Endothelial cell of umbilical vein (primary cell): ENCODE data around the gene KRT71. TPM values are rescaled to one million over a fixed set of nuclear protein-coding genes. Genes with fewer than 3 reads are reported as not detected.

ENCODE experiments used
- BruUV-seq: library from RNA; stranded (reverse); fragments of 400-500 nt; replicated peaks from 2 replicates; lab custom pipeline; 2021; lab: Mats Ljungman, UMichigan
- CTCF ChIA-PET: fragments of 300-600, 350-600 bp; sonication (Branson Sonifier 250); formaldehyde crosslinking; loops from one replicate; lab custom pipeline; 2021; ENCODE audit warnings: antibody characterized with exemption, inconsistent platforms; lab: Charles Lee
- POLR2A ChIA-PET: fragments of 300-600, 350-600 bp; sonication (Branson Sonifier 250); formaldehyde crosslinking; loops from one replicate; lab custom pipeline; 2021; ENCODE audit warnings: antibody characterized with exemption, inconsistent platforms; lab: Charles Lee
- DNase-seq: peaks from one replicate; pipeline ENCODE4 v3.0.0-alpha.2; 2011; ENCODE audit warnings: low read depth, low spot score
- FAIRE-seq: peaks from 2 replicates; lab custom pipeline; 2011; peaks lifted over from hg19 to GRCh38; lab: Jason Lieb, UNC
- H2AFZ ChIP-seq: 2 replicates; pipeline ENCODE4 v1.6.0; 2012; ENCODE audit warnings: low read depth, low read length, control low read depth, inconsistent platforms
- H3K27ac ChIP-seq: 2 replicates; pipeline ENCODE4 v1.5.1; 2011; ENCODE audit warnings: low read depth, mild to moderate bottlenecking, control low read depth, low read length, moderate library complexity; ENCODE audit not compliant: insufficient read depth
- H3K27me3 ChIP-seq, 2 experiments: 2 replicates each; pipeline versions ENCODE4 v1.6.0 to v1.6.1; 2011; ENCODE audit warnings: low read length in 2 of 2, mixed read lengths in 1 of 2; ENCODE audit not compliant: control insufficient read depth in 2 of 2, insufficient read depth in 2 of 2
- H3K36me3 ChIP-seq, 2 experiments: 2 replicates in 1 of 2; 3 replicates in 1 of 2; pipeline ENCODE4 v1.5.1; 2011; ENCODE audit warnings: low read length in 2 of 2, mild to moderate bottlenecking in 1 of 2, moderate library complexity in 1 of 2; ENCODE audit not compliant: control insufficient read depth in 2 of 2, insufficient read depth in 2 of 2; ENCODE audit errors: extremely low read depth in 1 of 2
- H3K4me1 ChIP-seq: 3 replicates; pipeline ENCODE4 v1.5.1; 2011; ENCODE audit warnings: mild to moderate bottlenecking, low read length; ENCODE audit not compliant: control insufficient read depth, insufficient read depth; ENCODE audit errors: extremely low read depth
- H3K4me2 ChIP-seq: 2 replicates; pipeline ENCODE4 v1.6.1; 2011; ENCODE audit warnings: low read length, control low read depth, mixed read lengths; ENCODE audit not compliant: insufficient read depth
- H3K4me3 ChIP-seq, 3 experiments: fragments of 200-600 bp in 1 of 3; sonication (generic), shearing (Covaris generic) in 1 of 3; replicated peaks in 1 of 3; 2 replicates each; pipeline ENCODE4 v1.5.1; 2011 to 2016; ENCODE audit warnings: control low read depth in 3 of 3, low read length in 3 of 3, mild to moderate bottlenecking in 2 of 3, inconsistent platforms in 1 of 3, low read depth in 1 of 3, moderate library complexity in 1 of 3; ENCODE audit not compliant: insufficient read depth in 1 of 3
- H3K79me2 ChIP-seq: 2 replicates; pipeline ENCODE4 v1.6.0; 2012; ENCODE audit warnings: low read length, inconsistent platforms; ENCODE audit not compliant: control insufficient read depth, insufficient read depth
- H3K9ac ChIP-seq: replicated peaks from 2 replicates; pipeline ENCODE3; 2011; ENCODE audit warnings: low read length, control low read depth; ENCODE audit not compliant: insufficient read depth; ENCODE audit errors: extremely low read depth
- H3K9me1 ChIP-seq: replicated peaks from 3 replicates; pipeline ENCODE4 v1.6.0; 2011; ENCODE audit warnings: mild to moderate bottlenecking, low read length; ENCODE audit not compliant: control insufficient read depth, insufficient read depth; ENCODE audit errors: extremely low read depth
- H3K9me3 ChIP-seq: replicated peaks from 2 replicates; pipeline ENCODE4 v1.5.1; 2012; ENCODE audit warnings: low read length, inconsistent platforms; ENCODE audit not compliant: control insufficient read depth, insufficient read depth
- H4K20me1 ChIP-seq: replicated peaks from 2 replicates; pipeline ENCODE3; 2011; ENCODE audit warnings: mild to moderate bottlenecking, low read length; ENCODE audit not compliant: control insufficient read depth, insufficient read depth; ENCODE audit errors: extremely low read depth
- EZH2 ChIP-seq: IDR thresholded peaks from 2 replicates; pipeline ENCODE4 v1.6.1; 2012; ENCODE audit warnings: borderline replicate concordance, low read depth, mild to moderate bottlenecking, moderate library complexity, low read length, inconsistent platforms; ENCODE audit not compliant: severe bottlenecking
- FOS ChIP-seq: IDR thresholded peaks from 2 replicates; pipeline ENCODE4 v1.6.1; 2011; ENCODE audit warnings: mild to moderate bottlenecking, low read length, moderate library complexity, borderline replicate concordance; ENCODE audit not compliant: insufficient read depth
- GATA2 ChIP-seq: IDR thresholded peaks from 2 replicates; pipeline ENCODE4 v1.7.0; 2011; ENCODE audit warnings: low read depth, mild to moderate bottlenecking, moderate library complexity, mixed read lengths, low read length; ENCODE audit not compliant: insufficient read length, insufficient read depth
- JUN ChIP-seq: IDR thresholded peaks from 2 replicates; pipeline ENCODE4 v1.6.1; 2011; ENCODE audit warnings: borderline replicate concordance, low read depth; ENCODE audit not compliant: insufficient read length, insufficient read depth
- MYC ChIP-seq: IDR thresholded peaks from one replicate; pipeline ENCODE4 v1.6.1; 2011; ENCODE audit warnings: mild to moderate bottlenecking, low read depth, low read length
- POLR2A ChIP-seq: IDR thresholded peaks from 2 replicates; pipeline ENCODE4 v1.6.1; 2012; ENCODE audit warnings: low read depth, mild to moderate bottlenecking, control low read depth, low read length
- dilution Hi-C: fragments of 300-500 bp; cut with MboI; formaldehyde crosslinking; loops from one replicate; pipeline ENCODE4 v1.15.0; 2019; ENCODE audit warnings: low sequenced_read_pairs; ENCODE audit not compliant: extremely low pct_ligation_motif_present
- intact Hi-C: fragments of 100-400 bp; cut with micrococcal nuclease; formaldehyde crosslinking; loops from one replicate; pipeline ENCODE4 v1.10.0; 2022
- polyA plus RNA-seq, 4 experiments: library from polyadenylated mRNA; depleted of rRNA in 3 of 4; stranded (reverse) in 3 of 4; unstranded in 1 of 4; fragments of >200 nt; gene quantifications; 2 replicates each; pipeline versions ENCODE4 v1.2.1 to v1.2.3, GENCODE V29; 2011 to 2012; ENCODE audit warnings: missing spikeins in 1 of 4
- total RNA-seq: library from RNA; stranded (reverse); gene quantifications from 2 replicates; pipeline ENCODE4 v1.2.3, GENCODE V29; 2021
- TF ChIP-seq, protein P1 (sequence below), 2 donors: IDR thresholded peaks; 1 replicate in 1 of 2; 2 replicates in 1 of 2; pipeline ENCODE4 v1.5.1; 2011; ENCODE audit warnings: low read length in 2 of 2, mild to moderate bottlenecking in 2 of 2, moderate library complexity in 2 of 2, control low read depth in 1 of 2, inconsistent platforms in 1 of 2, low read depth in 1 of 2; ENCODE audit not compliant: insufficient read depth in 1 of 2; ENCODE audit errors: extremely low read depth in 1 of 2

The KRT71 gene
- total and polyA plus RNA-seq, 2 donors (not counting 3 experiments of a cell fraction or from before 2014, with no cell fraction given): not detected

GRCh38 chr12:52529846-52530245 is 23.1 kb downstream of the KRT71 start:
- FAIRE-seq (no peak), DNase-seq (no peak)
- Histone ChIP-seq H3K4me2 (no peak overlapping the region), H3K9me1 (no peaks in the 10 kb centered on the region), H3K36me3 (no peaks in the 10 kb centered on the region), H2AFZ (no peak overlapping the region), H3K4me1 (no peaks in the 10 kb centered on the region), H3K79me2 (no peaks in the 10 kb centered on the region), H3K27me3 (no peaks in the 10 kb centered on the region), H3K9me3 (no peaks in the 10 kb centered on the region), H3K27ac (no peak overlapping the region), H3K4me3 (no peak overlapping the region), H4K20me1 (no peaks in the 10 kb centered on the region), H3K9ac (no peak overlapping the region)
- no TSS peak for BruUV-seq
- TF ChIP-seq JUN (no peak), EZH2 (no peak), POLR2A (no peak), MYC (no peak)
- dilution Hi-C loops (no loop called here), intact Hi-C loops (no loop called here)
- ChIA-PET POLR2A (no interaction called here), CTCF (no interaction called here)

- H3K4me2 ChIP-seq: no peak overlapping the region
- H3K27ac ChIP-seq: no peak overlapping the region
- DNase-seq (no peak), FAIRE-seq (no peak)
- no peak overlapping the region for H3K4me3 ChIP-seq
- H3K79me2 ChIP-seq: no peaks in the 10 kb centered on the region
- no peak overlapping the region for H3K9ac ChIP-seq
- H3K27me3 ChIP-seq: no peaks in the 10 kb centered on the region
- intact Hi-C loops (no loop called here), dilution Hi-C loops (no loop called here)
- no peak overlapping the region for H2AFZ ChIP-seq
- ChIA-PET POLR2A (no interaction called here), CTCF (no interaction called here)
- no TSS peak for BruUV-seq
- H3K36me3 ChIP-seq: no peaks in the 10 kb centered on the region
- no peaks in the 10 kb centered on the region for H3K9me3 ChIP-seq
- no peaks in the 10 kb centered on the region for H4K20me1 ChIP-seq
- TF ChIP-seq POLR2A (no peak), FOS (no peak), JUN (no peak), GATA2 (no peak), EZH2 (no peak)
- TF ChIP-seq, protein P1, sequence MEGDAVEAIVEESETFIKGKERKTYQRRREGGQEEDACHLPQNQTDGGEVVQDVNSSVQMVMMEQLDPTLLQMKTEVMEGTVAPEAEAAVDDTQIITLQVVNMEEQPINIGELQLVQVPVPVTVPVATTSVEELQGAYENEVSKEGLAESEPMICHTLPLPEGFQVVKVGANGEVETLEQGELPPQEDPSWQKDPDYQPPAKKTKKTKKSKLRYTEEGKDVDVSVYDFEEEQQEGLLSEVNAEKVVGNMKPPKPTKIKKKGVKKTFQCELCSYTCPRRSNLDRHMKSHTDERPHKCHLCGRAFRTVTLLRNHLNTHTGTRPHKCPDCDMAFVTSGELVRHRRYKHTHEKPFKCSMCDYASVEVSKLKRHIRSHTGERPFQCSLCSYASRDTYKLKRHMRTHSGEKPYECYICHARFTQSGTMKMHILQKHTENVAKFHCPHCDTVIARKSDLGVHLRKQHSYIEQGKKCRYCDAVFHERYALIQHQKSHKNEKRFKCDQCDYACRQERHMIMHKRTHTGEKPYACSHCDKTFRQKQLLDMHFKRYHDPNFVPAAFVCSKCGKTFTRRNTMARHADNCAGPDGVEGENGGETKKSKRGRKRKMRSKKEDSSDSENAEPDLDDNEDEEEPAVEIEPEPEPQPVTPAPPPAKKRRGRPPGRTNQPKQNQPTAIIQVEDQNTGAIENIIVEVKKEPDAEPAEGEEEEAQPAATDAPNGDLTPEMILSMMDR (IDR thresholded peaks at IDR 0.05; ENCODE audit: extremely low read depth in 1 of 2, insufficient read depth in 1 of 2, low read depth in 1 of 2, low read length in 2 of 2): no peak
- H3K9me1 ChIP-seq: no peaks in the 10 kb centered on the region
- H3K4me1 ChIP-seq: no peaks in the 10 kb centered on the region
Observed at GRCh38 chr12:52529417-52529816, 23.5 kb downstream of the KRT71 start.
